IMR-90 (cell line): ENCODE data around the gene NKAIN2. TPM values are rescaled to one million over a fixed set of nuclear protein-coding genes. Genes with fewer than 3 reads are reported as not detected.

Experiments used
- ATAC-seq: fragments of 200-7000 bp; cut with Tn5 transposase; 2 replicates; pipeline ENCODE4 v1.9.1; 2020; ENCODE audit warnings: low read depth, mild to moderate bottlenecking, moderate library complexity
- BruUV-seq: library from RNA; stranded (reverse); fragments of 400-500 nt; replicated peaks from 2 replicates; lab custom pipeline; 2021; lab: Mats Ljungman, UMichigan
- CTCF ChIA-PET: fragments of 300-600 bp; formaldehyde crosslinking; extraction: SDS; loops from one replicate; lab custom pipeline; 2021; ENCODE audit warnings: antibody characterized with exemption; lab: Yijun Ruan, JAX
- POLR2A ChIA-PET: fragments of 300-600 bp; sonication (Branson Sonifier 250); formaldehyde crosslinking; loops from one replicate; lab custom pipeline; 2022; ENCODE audit warnings: antibody characterized with exemption; ENCODE audit not compliant: unreplicated experiment; lab: Charles Lee
- DNase-seq: peaks from one replicate; pipeline ENCODE4 v3.0.0; 2013
- H2AFZ ChIP-seq: replicated peaks from 2 replicates; pipeline ENCODE3; 2013; ENCODE audit warnings: low read length, mild to moderate bottlenecking; ENCODE audit not compliant: poor library complexity
- H2AK5ac ChIP-seq: 2 replicates; pipeline ENCODE4 v1.6.1; 2013; ENCODE audit warnings: low read depth, low read length, inconsistent platforms
- H2AK9ac ChIP-seq: replicated peaks from 2 replicates; pipeline ENCODE3; 2013; ENCODE audit warnings: mild to moderate bottlenecking, low read depth, low read length, moderate library complexity; ENCODE audit not compliant: poor library complexity
- H2BK120ac ChIP-seq: 2 replicates; pipeline ENCODE4 v1.6.1; 2013; ENCODE audit warnings: low read depth, low read length, inconsistent platforms
- H2BK15ac ChIP-seq: 3 replicates; pipeline ENCODE4 v1.6.1; 2013; ENCODE audit warnings: low read depth, low read length, inconsistent platforms
- H2BK20ac ChIP-seq: 2 replicates; pipeline ENCODE4 v1.6.1; 2013; ENCODE audit warnings: low read depth, mild to moderate bottlenecking, inconsistent platforms, low read length, moderate library complexity
- H2BK5ac ChIP-seq: 2 replicates; pipeline ENCODE4 v1.6.1; 2013; ENCODE audit warnings: mild to moderate bottlenecking, low read depth, low read length, inconsistent platforms; ENCODE audit not compliant: poor library complexity, severe bottlenecking
- H3K14ac ChIP-seq: replicated peaks from 2 replicates; pipeline ENCODE4 v1.6.1; 2013; ENCODE audit warnings: low read depth, low read length, inconsistent platforms
- H3K18ac ChIP-seq: 2 replicates; pipeline ENCODE4 v1.6.1; 2013; ENCODE audit warnings: low read depth, low read length, control low read depth
- H3K23ac ChIP-seq: 2 replicates; pipeline ENCODE4 v1.6.1; 2013; ENCODE audit warnings: low read depth, low read length, inconsistent platforms
- H3K27ac ChIP-seq: 2 replicates; pipeline ENCODE4 v1.5.1; 2013; ENCODE audit warnings: mild to moderate bottlenecking, control low read depth, low read length; ENCODE audit not compliant: insufficient read depth
- H3K27me3 ChIP-seq: 2 replicates; pipeline ENCODE4 v1.6.1; 2013; ENCODE audit warnings: low read length; ENCODE audit not compliant: control insufficient read depth, insufficient read depth
- H3K36me3 ChIP-seq: 2 replicates; pipeline ENCODE4 v1.6.1; 2013; ENCODE audit warnings: low read length, mixed read lengths; ENCODE audit not compliant: control insufficient read depth, insufficient read depth
- H3K4ac ChIP-seq: 2 replicates; pipeline ENCODE4 v1.6.1; 2013; ENCODE audit warnings: low read depth, low read length, inconsistent platforms
- H3K4me1 ChIP-seq: 2 replicates; pipeline ENCODE4 v1.6.1; 2013; ENCODE audit warnings: low read length, mixed read lengths; ENCODE audit not compliant: control insufficient read depth, insufficient read depth
- H3K4me2 ChIP-seq: 2 replicates; pipeline ENCODE4 v1.6.1; 2013; ENCODE audit warnings: low read depth, mild to moderate bottlenecking, control low read depth, low read length, moderate library complexity
- H3K4me3 ChIP-seq: 2 replicates; pipeline ENCODE4 v1.5.1; 2013; ENCODE audit warnings: low read depth, mild to moderate bottlenecking, control low read depth, low read length, moderate library complexity; ENCODE audit not compliant: insufficient read depth
- H3K56ac ChIP-seq: 2 replicates; pipeline ENCODE4 v1.6.1; 2013; ENCODE audit warnings: low read length, inconsistent platforms; ENCODE audit not compliant: insufficient read depth; ENCODE audit errors: extremely low read depth
- H3K79me1 ChIP-seq, 2 experiments: 2 replicates each; pipeline ENCODE4 v1.6.1; 2013; ENCODE audit warnings: low read length in 2 of 2, inconsistent platforms in 1 of 2, low read depth in 1 of 2
- H3K9ac ChIP-seq: 2 replicates; pipeline ENCODE4 v1.6.1; 2013; ENCODE audit warnings: low read depth, low read length, control low read depth
- H3K9me1 ChIP-seq: 2 replicates; pipeline ENCODE4 v1.6.1; 2013; ENCODE audit warnings: low read length, inconsistent platforms; ENCODE audit not compliant: insufficient read depth
- H3K9me3 ChIP-seq: 2 replicates; pipeline ENCODE4 v1.6.1; 2013; ENCODE audit warnings: low read length; ENCODE audit not compliant: control insufficient read depth, insufficient read depth
- H4K20me1 ChIP-seq: 2 replicates; pipeline ENCODE4 v1.6.1; 2013; ENCODE audit warnings: low read length, inconsistent platforms; ENCODE audit not compliant: insufficient read depth
- H4K5ac ChIP-seq: 2 replicates; pipeline ENCODE4 v1.6.1; 2013; ENCODE audit warnings: mild to moderate bottlenecking, low read depth, low read length, control low read depth
- H4K8ac ChIP-seq, 2 experiments: 2 replicates each; pipeline ENCODE4 v1.6.1; 2013; ENCODE audit warnings: low read depth in 2 of 2, low read length in 2 of 2, control low read depth in 1 of 2, inconsistent platforms in 1 of 2
- H4K91ac ChIP-seq: 2 replicates; pipeline ENCODE4 v1.6.1; 2013; ENCODE audit warnings: low read depth, low read length, inconsistent platforms; ENCODE audit not compliant: insufficient read depth
- BHLHE40 ChIP-seq: fragments of 150-350 bp; IDR thresholded peaks from 2 replicates; pipeline ENCODE4 v1.6.1; 2016; ENCODE audit warnings: mild to moderate bottlenecking, low read depth, low read length
- CEBPB ChIP-seq: IDR thresholded peaks from 2 replicates; pipeline ENCODE4 v1.6.1; 2012; ENCODE audit warnings: low read depth, low read length, improper control_type of control experiment
- CHD1 ChIP-seq: IDR thresholded peaks from 2 replicates; pipeline ENCODE4 v1.6.1; 2012; ENCODE audit warnings: low read depth, low read length, improper control_type of control experiment
- MAFK ChIP-seq: IDR thresholded peaks from 2 replicates; pipeline ENCODE4 v1.6.1; 2012; ENCODE audit warnings: low read depth, low read length, improper control_type of control experiment
- MAZ ChIP-seq: IDR thresholded peaks from 2 replicates; pipeline ENCODE4 v1.6.1; 2012; ENCODE audit warnings: low read depth, mild to moderate bottlenecking, low read length, improper control_type of control experiment, moderate library complexity, borderline replicate concordance
- MXI1 ChIP-seq: IDR thresholded peaks from 2 replicates; pipeline ENCODE4 v1.6.1; 2012; ENCODE audit warnings: low read depth, mild to moderate bottlenecking, low read length, moderate library complexity, borderline replicate concordance
- NFE2L2 ChIP-seq: fragments of 150-350 bp; IDR thresholded peaks from 2 replicates; pipeline ENCODE4 v1.6.1; 2016; ENCODE audit warnings: low read depth, mild to moderate bottlenecking, low read length
- POLR2A ChIP-seq: IDR thresholded peaks from 2 replicates; pipeline ENCODE4 v1.6.1; 2012; ENCODE audit warnings: mild to moderate bottlenecking, low read depth, low read length
- RAD21 ChIP-seq: IDR thresholded peaks from 2 replicates; pipeline ENCODE4 v1.6.1; 2012; ENCODE audit warnings: low read length, improper control_type of control experiment
- RCOR1 ChIP-seq: IDR thresholded peaks from 2 replicates; pipeline ENCODE4 v1.6.1; 2012; ENCODE audit warnings: mild to moderate bottlenecking, low read length, improper control_type of control experiment; ENCODE audit not compliant: insufficient replicate concordance
- RFX5 ChIP-seq: IDR thresholded peaks from 2 replicates; pipeline ENCODE4 v1.8.0; 2012; ENCODE audit warnings: low read depth, mild to moderate bottlenecking, low read length, moderate library complexity
- SMC3 ChIP-seq: fragments of 150-350 bp; IDR thresholded peaks from 2 replicates; pipeline ENCODE4 v1.6.1; 2016; ENCODE audit warnings: low read depth, mild to moderate bottlenecking, antibody characterized with exemption, low read length, moderate library complexity
- USF2 ChIP-seq: fragments of 150-350 bp; IDR thresholded peaks from 2 replicates; pipeline ENCODE4 v1.6.1; 2017; ENCODE audit warnings: mild to moderate bottlenecking, antibody characterized with exemption, low read length, low read depth
- WGBS, 2 experiments: methylation state at CpG; one replicate each; pipeline versions ENCODE4 v1.1.5 to v1.1.7; 2013; ENCODE audit warnings: missing lambda C conversion rate in 2 of 2; ENCODE audit not compliant: insufficient read length in 1 of 2; ENCODE audit errors: extremely low coverage in 2 of 2; 5-methylcytosine and 5-hydroxymethylcytosine counted together
- dilution Hi-C: fragments of 300-500 bp; cut with HindIII; formaldehyde crosslinking; loops from one replicate; pipeline ENCODE4 v1.14.3; 2018; ENCODE audit warnings: low sequenced_read_pairs; ENCODE audit not compliant: unreplicated experiment
- in situ Hi-C: fragments of 300-500 bp; cut with MboI; formaldehyde crosslinking; loops from 3 replicates; pipeline ENCODE4 v1.14.3; 2019; ENCODE audit warnings: low sequenced_read_pairs, inconsistent platforms, mixed read lengths
- intact Hi-C: fragments of 100-400 bp; cut with micrococcal nuclease; formaldehyde crosslinking; loops from 2 replicates; pipeline ENCODE4 v1.10.0; 2022
- polyA plus RNA-seq, 3 experiments: library from polyadenylated mRNA; depleted of rRNA; stranded (reverse); fragments of >200 nt; gene quantifications; 2 replicates each; pipeline ENCODE4 v1.2.3, GENCODE V29; 2012; ENCODE audit warnings: low replicate concordance in 1 of 3
- total RNA-seq: library from RNA; depleted of rRNA; stranded (reverse); fragments of >200 nt; gene quantifications from 2 replicates; pipeline ENCODE4 v1.2.3, GENCODE V29; 2012
- TF ChIP-seq, protein P1 (sequence below): conservative IDR thresholded peaks from 2 replicates; pipeline ENCODE4 v1.5.1; 2012; ENCODE audit warnings: mild to moderate bottlenecking, low read depth, low read length, improper control_type of control experiment

NKAIN2 gene
- total and polyA plus RNA-seq, 2 of the 4 experiments (the other 2 are of a cell fraction): not detected

DNA sequence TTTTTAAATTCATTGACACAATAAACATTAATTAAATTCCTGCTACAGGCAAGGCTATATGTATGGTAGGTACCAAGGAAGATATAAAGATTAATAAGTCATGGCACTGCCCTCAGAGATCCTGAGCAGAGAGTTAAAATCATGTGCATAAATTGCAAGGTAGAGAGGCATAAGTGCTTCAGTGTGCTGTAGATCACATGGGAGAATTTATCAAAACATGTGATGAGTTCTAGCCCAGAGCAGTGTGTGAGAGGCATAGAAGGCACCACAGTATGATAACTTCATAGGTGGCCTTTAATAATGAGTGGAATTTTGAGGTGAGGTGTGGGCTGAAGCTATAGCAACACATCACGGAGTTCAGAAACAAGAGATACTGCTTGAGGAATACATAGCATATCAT, 692.7 kb downstream of the NKAIN2 start:
- no peak overlapping the region for H2AFZ ChIP-seq
- H4K91ac ChIP-seq: no peak overlapping the region
- no peaks in the 10 kb centered on the region for H3K9me3 ChIP-seq
- H3K79me1 ChIP-seq: no peaks in the 10 kb centered on the region
- CTCF ChIA-PET: no interaction called here
- no peak overlapping the region for H3K56ac ChIP-seq
- H4K8ac ChIP-seq: no peak overlapping the region
- no peak overlapping the region for H2BK20ac ChIP-seq
- ATAC-seq (no peak), DNase-seq (no peak)
- intact Hi-C loops: no loop called here
- no peaks in the 10 kb centered on the region for H3K27me3 ChIP-seq
- no peak for TF ChIP-seq CEBPB
- no peak for TF ChIP-seq RAD21
- TF ChIP-seq, protein P1, sequence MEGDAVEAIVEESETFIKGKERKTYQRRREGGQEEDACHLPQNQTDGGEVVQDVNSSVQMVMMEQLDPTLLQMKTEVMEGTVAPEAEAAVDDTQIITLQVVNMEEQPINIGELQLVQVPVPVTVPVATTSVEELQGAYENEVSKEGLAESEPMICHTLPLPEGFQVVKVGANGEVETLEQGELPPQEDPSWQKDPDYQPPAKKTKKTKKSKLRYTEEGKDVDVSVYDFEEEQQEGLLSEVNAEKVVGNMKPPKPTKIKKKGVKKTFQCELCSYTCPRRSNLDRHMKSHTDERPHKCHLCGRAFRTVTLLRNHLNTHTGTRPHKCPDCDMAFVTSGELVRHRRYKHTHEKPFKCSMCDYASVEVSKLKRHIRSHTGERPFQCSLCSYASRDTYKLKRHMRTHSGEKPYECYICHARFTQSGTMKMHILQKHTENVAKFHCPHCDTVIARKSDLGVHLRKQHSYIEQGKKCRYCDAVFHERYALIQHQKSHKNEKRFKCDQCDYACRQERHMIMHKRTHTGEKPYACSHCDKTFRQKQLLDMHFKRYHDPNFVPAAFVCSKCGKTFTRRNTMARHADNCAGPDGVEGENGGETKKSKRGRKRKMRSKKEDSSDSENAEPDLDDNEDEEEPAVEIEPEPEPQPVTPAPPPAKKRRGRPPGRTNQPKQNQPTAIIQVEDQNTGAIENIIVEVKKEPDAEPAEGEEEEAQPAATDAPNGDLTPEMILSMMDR: no peak
- no peak for TF ChIP-seq NFE2L2
- no peak for TF ChIP-seq MXI1
- no peak for TF ChIP-seq RCOR1
- no peak for TF ChIP-seq MAZ
- TF ChIP-seq USF2: no peak
- TF ChIP-seq POLR2A: no peak
- TF ChIP-seq BHLHE40: no peak
- no peak for TF ChIP-seq SMC3
- TF ChIP-seq RFX5: no peak
- TF ChIP-seq CHD1: no peak
- no peak for TF ChIP-seq MAFK
- dilution Hi-C loops: no loop called here
- no peak overlapping the region for H2BK15ac ChIP-seq
- POLR2A ChIA-PET: no interaction called here
- no peaks in the 10 kb centered on the region for H3K36me3 ChIP-seq
- H3K27ac ChIP-seq: no peak overlapping the region
- no peaks in the 10 kb centered on the region for H3K9me1 ChIP-seq
- H2AK5ac ChIP-seq: no peak overlapping the region
- no peak overlapping the region for H3K23ac ChIP-seq
- no peak overlapping the region for H3K14ac ChIP-seq
- BruUV-seq: no TSS peak
- H2BK5ac ChIP-seq: no peak overlapping the region
- no peak overlapping the region for H4K5ac ChIP-seq
- no peak overlapping the region for H2AK9ac ChIP-seq
- H3K4me2 ChIP-seq: no peak overlapping the region
- in situ Hi-C loops: no loop called here
- H3K4ac ChIP-seq: no peak overlapping the region
- H3K4me1 ChIP-seq: no peaks in the 10 kb centered on the region
- no peak overlapping the region for H3K18ac ChIP-seq
- no peak overlapping the region for H2BK120ac ChIP-seq
- no peak overlapping the region for H3K4me3 ChIP-seq
- no peak overlapping the region for H3K9ac ChIP-seq
- no peaks in the 10 kb centered on the region for H4K20me1 ChIP-seq
- no CpG with 5 or more reads among the region's 1 CpG for WGBS, 2 experiments
